SK-N-SH treated with all-trans-retinoic acid at 6 μM for 48 hours (cell line): ENCODE measurements around the gene SCAP.

ENCODE experiments used
- ARNTL ChIP-seq: fragments of 450-650 bp; formaldehyde crosslinking; IDR thresholded peaks from 2 replicates; pipeline ENCODE4 v1.5.0; 2020; ENCODE audit warnings: low read depth, mild to moderate bottlenecking, moderate library complexity, borderline replicate concordance
- OSR1 ChIP-seq: fragments of 250-450 bp; sonication (Bioruptor Pico); IDR thresholded peaks from 2 replicates; pipeline ENCODE4 v1.8.0; 2022; ENCODE audit warnings: moderate library complexity, mild to moderate bottlenecking, inconsistent platforms
- ZC3H10 ChIP-seq: fragments of 250-450 bp; sonication (Bioruptor Pico); IDR thresholded peaks from 2 replicates; pipeline ENCODE4 v1.5.1; 2021; ENCODE audit warnings: mild to moderate bottlenecking, moderate library complexity
- ZFP3 ChIP-seq: fragments of 250-450 bp; sonication (Bioruptor Pico); IDR thresholded peaks from 2 replicates; pipeline ENCODE4 v1.5.0; 2020; ENCODE audit warnings: mild to moderate bottlenecking, moderate library complexity
- TF ChIP-seq, protein P1 (sequence below): fragments of 250-450 bp; sonication (Bioruptor Pico); IDR thresholded peaks from 2 replicates; pipeline ENCODE4 v1.8.0; 2020; ENCODE audit warnings: mild to moderate bottlenecking, moderate library complexity, borderline replicate concordance

GRCh38 chr3:47408839-47409229, 66.9 kb downstream of the SCAP start:
- no peak for TF ChIP-seq ARNTL
- TF ChIP-seq, protein P1, sequence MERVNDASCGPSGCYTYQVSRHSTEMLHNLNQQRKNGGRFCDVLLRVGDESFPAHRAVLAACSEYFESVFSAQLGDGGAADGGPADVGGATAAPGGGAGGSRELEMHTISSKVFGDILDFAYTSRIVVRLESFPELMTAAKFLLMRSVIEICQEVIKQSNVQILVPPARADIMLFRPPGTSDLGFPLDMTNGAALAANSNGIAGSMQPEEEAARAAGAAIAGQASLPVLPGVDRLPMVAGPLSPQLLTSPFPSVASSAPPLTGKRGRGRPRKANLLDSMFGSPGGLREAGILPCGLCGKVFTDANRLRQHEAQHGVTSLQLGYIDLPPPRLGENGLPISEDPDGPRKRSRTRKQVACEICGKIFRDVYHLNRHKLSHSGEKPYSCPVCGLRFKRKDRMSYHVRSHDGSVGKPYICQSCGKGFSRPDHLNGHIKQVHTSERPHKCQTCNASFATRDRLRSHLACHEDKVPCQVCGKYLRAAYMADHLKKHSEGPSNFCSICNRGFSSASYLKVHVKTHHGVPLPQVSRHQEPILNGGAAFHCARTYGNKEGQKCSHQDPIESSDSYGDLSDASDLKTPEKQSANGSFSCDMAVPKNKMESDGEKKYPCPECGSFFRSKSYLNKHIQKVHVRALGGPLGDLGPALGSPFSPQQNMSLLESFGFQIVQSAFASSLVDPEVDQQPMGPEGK (CRISPR knock-in tag) = no peak
- no peak for TF ChIP-seq OSR1 (CRISPR knock-in tag)
- TF ChIP-seq ZC3H10 = no peak
- TF ChIP-seq ZFP3 (CRISPR knock-in tag) = no peak
